HG02885 (cell line): ENCODE measurements around the gene C1GALT1.

Source experiments
- ATAC-seq: cut with Tn5 transposase; IDR thresholded peaks from one replicate; pipeline ENCODE4 v1.9.1; 2021; ENCODE audit warnings: mild to moderate bottlenecking; ENCODE audit not compliant: unreplicated experiment, poor library complexity

The C1GALT1 gene

GRCh38 chr7:7265081-7266075, 83.0 kb downstream of the C1GALT1 start:
- no peak for ATAC-seq

- ATAC-seq = no peak
These were observed 84.0 kb downstream of the C1GALT1 start for GRCh38 chr7:7266257-7266881.

GRCh38 chr7:7271094-7271874, 88.9 kb downstream of the C1GALT1 start:
- ATAC-seq = no peak

- no peak for ATAC-seq
These were observed 90.0 kb downstream of the C1GALT1 start for GRCh38 chr7:7272294-7272693.

- ATAC-seq = no peak
These were observed 92.4 kb downstream of the C1GALT1 start for GRCh38 chr7:7274782-7275181.

GRCh38 chr7:7276161-7276560, 93.8 kb downstream of the C1GALT1 start:
- ATAC-seq = no peak

- ATAC-seq = no peak
These were observed 108.2 kb downstream of the C1GALT1 start for GRCh38 chr7:7290429-7291122.

- ATAC-seq = no peak
These were observed 109.7 kb downstream of the C1GALT1 start for GRCh38 chr7:7292085-7292484.

GRCh38 chr7:7292608-7293007, 110.3 kb downstream of the C1GALT1 start:
- ATAC-seq = no peak

GRCh38 chr7:7293092-7293491, 110.7 kb downstream of the C1GALT1 start:
- ATAC-seq = no peak

GRCh38 chr7:7294911-7295310, 112.6 kb downstream of the C1GALT1 start:
- ATAC-seq = no peak
